ENCODE data around the gene NDE1. TPM values are rescaled to one million over a fixed set of nuclear protein-coding genes. Genes with fewer than 3 reads are reported as not detected.
"Not testable (repeated sequence)": the region's sequence is repeated elsewhere in the genome, so short reads cannot be mapped to it uniquely, and the experiment has no call there.

NDE1 gene
- total RNA-seq, 2 experiments from 2014 or later: 88.9 to 141 TPM

DNA sequence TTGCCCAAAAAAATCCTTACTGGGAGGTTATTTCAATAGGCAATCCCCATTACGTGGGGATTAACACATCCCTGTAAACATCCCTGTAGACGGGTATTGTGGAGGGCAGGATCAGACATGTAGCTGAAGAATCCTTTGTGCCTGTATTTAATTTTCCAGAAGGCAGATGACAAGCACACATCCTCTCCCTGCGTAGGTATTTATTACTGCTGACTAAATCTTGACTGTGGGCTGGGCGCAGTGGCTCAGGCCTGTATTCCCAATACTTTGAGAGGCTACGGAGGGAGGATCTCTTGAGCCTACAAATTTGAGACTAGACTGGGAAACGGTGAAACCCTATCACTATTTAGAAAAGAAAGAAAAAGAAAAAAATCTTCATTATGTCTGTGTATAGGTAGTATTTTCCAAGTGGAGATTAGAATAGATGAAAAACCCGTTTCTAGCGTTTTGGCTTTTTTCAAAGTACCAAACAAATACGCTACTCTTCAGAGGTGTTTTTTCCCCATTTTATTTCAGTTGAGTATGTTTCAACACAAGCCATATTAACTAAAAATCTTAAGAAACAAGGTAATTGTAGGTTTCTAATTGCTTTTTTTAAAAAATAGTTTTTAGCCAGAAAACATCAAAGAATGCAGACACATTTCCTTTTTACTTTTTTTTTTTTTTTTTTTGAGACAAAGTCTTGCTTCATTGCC is 5.6 kb upstream of the NDE1 start:
- no peaks in the 10 kb centered on the region for H3K9me2 ChIP-seq (ENCODE audit: insufficient read depth, low read length)
- peak overlapping the region; percentile 86 for H3K4me2 ChIP-seq (ENCODE audit: low read length)
- POLR2A ChIA-PET: interaction anchor here (1.0 to 2.6 kb wide), 2 partner anchors 10 to 14 kb away, joined by 3 to 12 read pairs; no protein-coding TSS in a partner anchor
- CTCF ChIA-PET (ENCODE audit: unreplicated experiment): no interaction called here
- H3K4me3 ChIP-seq (ENCODE audit: low read depth, low read length, poor library complexity, severe bottlenecking): peak overlapping the region; percentile 89
- peak overlapping the region; percentile 89 for H3K27ac ChIP-seq (ENCODE audit: low read depth, low read length, poor library complexity, severe bottlenecking)
- no TSS peak for BruUV-seq (replicated peaks)
- H3K79me2 ChIP-seq (ENCODE audit: insufficient read depth, low read depth, low read length): peaks cover 30% of the 10 kb centered on the region
- H3K9me3 ChIP-seq (ENCODE audit: low read length): no peaks in the 10 kb centered on the region
- H4K20me1 ChIP-seq (ENCODE audit: insufficient read depth, low read length): no peaks in the 10 kb centered on the region
- intact Hi-C loops (cut with micrococcal nuclease; ENCODE audit: unreplicated experiment): loop anchor here (10.0 kb wide), 1 partner anchor 460 kb away; no protein-coding TSS in a partner anchor
- H3K4me1 ChIP-seq (ENCODE audit: insufficient read depth, low read length, poor library complexity, severe bottlenecking): peaks cover 61% of the 10 kb centered on the region
- H2AFZ ChIP-seq (ENCODE audit: low read length): peak overlapping the region; percentile 78; the same call in 1 of the 2 replicates
- peak; percentile 18 for DNase-seq (ENCODE audit: low spot score)
- H3K36me3 ChIP-seq (ENCODE audit: insufficient read depth, low read length): no peaks in the 10 kb centered on the region
- no peak for TF ChIP-seq EZH2phosphoT487 (IDR thresholded peaks at IDR 0.05; ENCODE audit: borderline replicate concordance, low read depth, low read length)
- TF ChIP-seq, protein P1, sequence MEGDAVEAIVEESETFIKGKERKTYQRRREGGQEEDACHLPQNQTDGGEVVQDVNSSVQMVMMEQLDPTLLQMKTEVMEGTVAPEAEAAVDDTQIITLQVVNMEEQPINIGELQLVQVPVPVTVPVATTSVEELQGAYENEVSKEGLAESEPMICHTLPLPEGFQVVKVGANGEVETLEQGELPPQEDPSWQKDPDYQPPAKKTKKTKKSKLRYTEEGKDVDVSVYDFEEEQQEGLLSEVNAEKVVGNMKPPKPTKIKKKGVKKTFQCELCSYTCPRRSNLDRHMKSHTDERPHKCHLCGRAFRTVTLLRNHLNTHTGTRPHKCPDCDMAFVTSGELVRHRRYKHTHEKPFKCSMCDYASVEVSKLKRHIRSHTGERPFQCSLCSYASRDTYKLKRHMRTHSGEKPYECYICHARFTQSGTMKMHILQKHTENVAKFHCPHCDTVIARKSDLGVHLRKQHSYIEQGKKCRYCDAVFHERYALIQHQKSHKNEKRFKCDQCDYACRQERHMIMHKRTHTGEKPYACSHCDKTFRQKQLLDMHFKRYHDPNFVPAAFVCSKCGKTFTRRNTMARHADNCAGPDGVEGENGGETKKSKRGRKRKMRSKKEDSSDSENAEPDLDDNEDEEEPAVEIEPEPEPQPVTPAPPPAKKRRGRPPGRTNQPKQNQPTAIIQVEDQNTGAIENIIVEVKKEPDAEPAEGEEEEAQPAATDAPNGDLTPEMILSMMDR (conservative IDR thresholded peaks at IDR 0.05; ENCODE audit: low read length): no peak

DNA sequence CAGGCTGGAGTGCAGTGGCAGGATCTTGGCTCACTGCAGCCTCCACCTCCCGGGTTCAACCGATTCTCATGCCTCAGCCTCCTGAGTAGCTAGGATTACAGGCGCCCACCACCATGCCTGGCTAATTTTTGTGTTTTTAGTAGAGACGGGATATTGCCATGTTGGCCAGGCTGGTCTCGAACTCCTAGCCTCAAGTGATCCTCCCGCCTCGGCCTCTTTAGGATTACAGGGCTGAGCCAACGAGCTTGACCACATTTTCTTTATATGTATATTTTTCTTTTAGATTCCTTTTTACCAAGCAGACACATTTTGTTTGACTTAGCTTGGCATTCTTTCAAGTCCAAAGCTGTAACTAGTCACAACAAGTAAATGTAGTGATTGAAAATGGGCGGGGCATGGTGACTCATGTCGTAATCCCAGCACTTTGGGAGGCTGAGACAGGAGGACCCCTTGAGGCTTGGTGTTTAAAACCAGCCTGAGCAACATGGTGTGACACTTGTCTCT is 5.0 kb upstream of the NDE1 start:
- H3K4me1 ChIP-seq (ENCODE audit: insufficient read depth, low read length, poor library complexity, severe bottlenecking): peaks cover 59% of the 10 kb centered on the region
- BruUV-seq (replicated peaks); H3K4me3 ChIP-seq (ENCODE audit: low read depth, low read length, poor library complexity, severe bottlenecking); H3K9me3 ChIP-seq (ENCODE audit: low read length); POLR2A ChIA-PET; H3K36me3 ChIP-seq (ENCODE audit: insufficient read depth, low read length); H4K20me1 ChIP-seq (ENCODE audit: insufficient read depth, low read length); H3K9me2 ChIP-seq (ENCODE audit: insufficient read depth, low read length); CTCF ChIA-PET (ENCODE audit: unreplicated experiment): not testable (repeated sequence)
- H3K27ac ChIP-seq (ENCODE audit: low read depth, low read length, poor library complexity, severe bottlenecking): peak overlapping the region; percentile 89
- H3K4me2 ChIP-seq (ENCODE audit: low read length): peak overlapping the region; percentile 86
- peaks cover 24% of the 10 kb centered on the region for H3K79me2 ChIP-seq (ENCODE audit: insufficient read depth, low read depth, low read length)
- peak; percentile 62 for DNase-seq (ENCODE audit: low spot score)
- intact Hi-C loops (cut with micrococcal nuclease; ENCODE audit: unreplicated experiment): loop anchor here (10.0 kb wide), 1 partner anchor 460 kb away; no protein-coding TSS in a partner anchor
- H2AFZ ChIP-seq (ENCODE audit: low read length): peak overlapping the region; percentile 54; the same call in 1 of the 2 replicates
- TF ChIP-seq, protein P1 (conservative IDR thresholded peaks at IDR 0.05; ENCODE audit: low read length): peak; percentile 47

DNA sequence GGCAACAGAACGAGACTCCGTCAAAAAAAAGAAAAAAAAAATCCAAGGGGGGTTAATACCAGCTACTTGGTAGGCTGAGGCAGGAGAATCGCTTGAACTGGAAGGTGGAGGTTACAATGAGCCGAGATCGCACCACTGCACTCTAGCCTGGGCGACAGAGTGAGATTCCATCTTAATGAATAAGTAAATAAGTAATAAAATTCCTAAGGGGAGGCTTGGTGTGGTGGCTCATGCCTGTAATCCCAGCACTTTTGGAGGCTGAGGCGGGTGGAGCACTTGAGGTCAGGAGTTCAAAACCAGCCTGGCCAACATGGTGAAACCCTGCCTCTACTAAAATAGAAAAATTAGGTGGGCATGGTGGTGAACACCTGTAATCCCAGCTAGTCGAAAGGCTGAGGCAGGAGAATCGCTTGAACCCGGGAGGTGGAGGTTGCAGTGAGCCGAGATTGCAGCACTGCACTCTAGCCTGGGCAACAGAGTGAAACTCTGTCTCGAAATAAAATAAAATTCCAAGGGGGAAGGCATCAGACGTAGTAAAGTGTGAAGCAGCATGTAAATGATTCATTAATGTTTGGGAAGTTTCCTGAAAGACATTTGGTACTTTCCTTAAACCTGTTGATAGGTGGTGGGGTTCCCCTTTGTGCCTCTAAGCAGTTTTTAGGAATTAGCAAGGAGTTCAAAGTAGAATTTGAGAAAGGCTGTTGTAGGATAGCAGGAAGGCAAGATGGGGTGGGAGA is 3.3 kb upstream of the NDE1 start:
- H3K4me2 ChIP-seq (ENCODE audit: low read length): peak overlapping the region; percentile 7; the same call in 1 of the 2 replicates
- H3K9me2 ChIP-seq (ENCODE audit: insufficient read depth, low read length); DNase-seq (ENCODE audit: low spot score); CTCF ChIA-PET (ENCODE audit: unreplicated experiment); BruUV-seq (replicated peaks); H4K20me1 ChIP-seq (ENCODE audit: insufficient read depth, low read length); H3K4me3 ChIP-seq (ENCODE audit: low read depth, low read length, poor library complexity, severe bottlenecking); H3K27ac ChIP-seq (ENCODE audit: low read depth, low read length, poor library complexity, severe bottlenecking); H3K9me3 ChIP-seq (ENCODE audit: low read length); H3K36me3 ChIP-seq (ENCODE audit: insufficient read depth, low read length): not testable (repeated sequence)
- H3K79me2 ChIP-seq (ENCODE audit: insufficient read depth, low read depth, low read length): peaks cover 23% of the 10 kb centered on the region
- peaks cover 47% of the 10 kb centered on the region for H3K4me1 ChIP-seq (ENCODE audit: insufficient read depth, low read length, poor library complexity, severe bottlenecking)
- POLR2A ChIA-PET: interaction anchor here (0.8 to 1.1 kb wide), 2 partner anchors 10 to 11 kb away, joined by 4 read pairs; no protein-coding TSS in a partner anchor
- peak overlapping the region; percentile 54; the same call in 1 of the 2 replicates for H2AFZ ChIP-seq (ENCODE audit: low read length)
- intact Hi-C loops (cut with micrococcal nuclease; ENCODE audit: unreplicated experiment): loop anchor here (10.0 kb wide), 1 partner anchor 458 kb away; no protein-coding TSS in a partner anchor

Measured in OCI-LY7 (cell line).